GM12878 (cell line): ENCODE data around the gene TUBA1A. TPM values are rescaled to one million over a fixed set of nuclear protein-coding genes. Genes with fewer than 3 reads are reported as not detected.
A peak's percentile ranks its signal among the peaks of the same experiment; 100 is the strongest.

ENCODE experiments used
- CBFB ChIP-seq: IDR thresholded peaks from 2 replicates; pipeline ENCODE4 v1.6.1; 2016; ENCODE audit warnings: antibody characterized with exemption, low read depth
- CBX5 ChIP-seq: sonication (generic); IDR thresholded peaks from 2 replicates; pipeline ENCODE4 v1.6.1; 2016; ENCODE audit warnings: low read depth, moderate library complexity, mild to moderate bottlenecking, inconsistent platforms
- CHD2 ChIP-seq: IDR thresholded peaks from 2 replicates; pipeline ENCODE4 v1.6.1; 2011; ENCODE audit warnings: low read depth, low read length, improper control_type of control experiment, borderline replicate concordance
- CREB1 ChIP-seq: IDR thresholded peaks from 2 replicates; pipeline ENCODE4 v1.6.1; 2012; ENCODE audit warnings: low read depth, mild to moderate bottlenecking, inconsistent platforms
- CREM ChIP-seq: IDR thresholded peaks from 2 replicates; pipeline ENCODE4 v1.6.1; 2014; ENCODE audit warnings: antibody characterized with exemption, low read depth
- ESRRA ChIP-seq: IDR thresholded peaks from 2 replicates; pipeline ENCODE4 v1.6.1; 2012; ENCODE audit warnings: mild to moderate bottlenecking, low read length, improper control_type of control experiment
- FOS ChIP-seq: IDR thresholded peaks from 3 replicates; pipeline ENCODE4 v1.6.1; 2011; ENCODE audit warnings: borderline replicate concordance; ENCODE audit not compliant: insufficient read length; ENCODE audit errors: extremely low read depth
- FOXM1 ChIP-seq: IDR thresholded peaks from 2 replicates; pipeline ENCODE4 v1.6.1; 2012; ENCODE audit warnings: low read depth, mild to moderate bottlenecking, inconsistent platforms, low read length, moderate library complexity
- HDGF ChIP-seq: fragments of 450-650 bp; IDR thresholded peaks from 2 replicates; pipeline ENCODE4 v1.6.1; 2016; ENCODE audit warnings: antibody characterized with exemption
- JUNB ChIP-seq: IDR thresholded peaks from 2 replicates; pipeline ENCODE4 v1.6.1; 2016; ENCODE audit warnings: antibody characterized with exemption, mild to moderate bottlenecking
- MAX ChIP-seq: IDR thresholded peaks from 2 replicates; pipeline ENCODE4 v1.6.1; 2012; ENCODE audit warnings: low read depth, low read length, improper control_type of control experiment
- NKRF ChIP-seq: fragments of 450-650 bp; conservative IDR thresholded peaks from 2 replicates; pipeline ENCODE4 v1.6.1; 2017; ENCODE audit warnings: mild to moderate bottlenecking, moderate library complexity
- PKNOX1 ChIP-seq: fragments of 450-650 bp; IDR thresholded peaks from 2 replicates; pipeline ENCODE4 v1.6.1; 2016; ENCODE audit warnings: mild to moderate bottlenecking
- POLR2AphosphoS5 ChIP-seq: IDR thresholded peaks from 2 replicates; pipeline ENCODE4 v1.6.1; 2011; ENCODE audit warnings: mild to moderate bottlenecking, low read length, inconsistent platforms
- ZNF274 ChIP-seq: IDR thresholded peaks from one replicate; pipeline ENCODE4 v1.8.0; 2011; ENCODE audit not compliant: insufficient read length, insufficient read depth
- polyA plus RNA-seq, 11 experiments: library from polyadenylated mRNA; depleted of rRNA in 4 of 11; unstranded in 6 of 11; stranded (reverse) in 5 of 11; fragments of >200 nt; fragmentation: Nextera tagmentation in 4 of 11; fragmentation: Illumina TruSeq in 1 of 11; extraction: Ambion mirVana in 4 of 11; extraction: Trizol in 1 of 11; gene quantifications; 1 replicate in 1 of 11; 2 replicates in 10 of 11; pipeline versions ENCODE4 v1.2.1 to v1.2.3, GENCODE V29; 2011 to 2016; ENCODE audit warnings: inconsistent platforms in 2 of 11, missing spikeins in 2 of 11, low read depth in 1 of 11
- total RNA-seq, 4 experiments: library from RNA; depleted of rRNA in 3 of 4; stranded (reverse); fragments of >200 nt in 3 of 4; fragmentation: Illumina TruSeq in 1 of 4; extraction: Trizol in 1 of 4; gene quantifications; 2 replicates each; pipeline versions ENCODE4 v1.2.1 to v1.2.3, GENCODE V29; 2013 to 2021

The TUBA1A gene
- total and polyA plus RNA-seq, 10 of the 15 experiments (the other 5 are each of a cell fraction or from before 2014, with no cell fraction given), result 129 to 496 (median 249) TPM

DNA sequence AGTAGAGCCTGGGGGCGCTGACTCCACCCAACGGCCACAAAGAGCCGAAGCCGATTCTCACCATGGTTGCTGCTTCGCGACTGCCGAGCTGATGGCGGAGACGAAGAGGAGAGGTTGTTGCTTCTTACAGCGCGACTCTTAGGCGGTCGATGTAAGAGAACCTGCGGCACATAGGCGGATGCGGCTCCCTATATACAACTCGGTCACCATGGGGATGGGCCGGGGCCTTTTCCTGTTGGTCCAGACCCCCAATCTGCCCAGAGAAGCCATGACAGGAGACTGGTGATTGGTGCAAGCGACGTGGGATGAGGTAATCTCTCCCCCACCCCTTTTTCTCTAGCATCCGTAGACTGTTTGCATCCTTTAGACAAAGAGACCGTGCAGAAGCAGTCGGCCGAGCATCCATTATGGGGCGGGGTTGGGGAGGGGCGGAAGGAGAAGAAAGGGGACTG, at the start of gene TUBA1A (continued):
- TF ChIP-seq JUNB (0 out of 2 replicates have a peak, but pooled peaks have one; percentile 44), FOS (peak; percentile 14), ESRRA (no peak), ZNF274 (no peak), PKNOX1 (peak; percentile 61), CBFB (peak; percentile 76), MAX (0 out of 2 replicates have a peak, but pooled peaks have one; percentile 20), FOXM1 (no peak), CHD2 (0 out of 2 replicates have a peak, but pooled peaks have one; percentile 14), CREB1 (peak; percentile 81), NKRF (0 out of 2 replicates have a peak, but pooled peaks have one; percentile 47), POLR2AphosphoS5 (peak; percentile 93), HDGF (no peak; the same call in 1 of the 2 replicates), CBX5 (no peak), CREM (peak; percentile 45; the same call in 1 of the 2 replicates)
- TF ChIP-seq, all 136 proteins: peak for 27
